Activated gamma-delta T cell treated with anti-CD3 and anti-CD28 coated beads, Interleukin-2, amount 50 U/mL, for 16 hours (primary cell): Measurements from ENCODE around the gene ACP3.

Experiments
- DNase-seq: peaks from one replicate; pipeline ENCODE4 v3.0.0-alpha.2; 2020; ENCODE audit warnings: low read depth

ACP3 gene

GRCh38 chr3:132315851-132316250, 1.4 kb upstream of the ACP3 start:
- no peak for DNase-seq

DNA sequence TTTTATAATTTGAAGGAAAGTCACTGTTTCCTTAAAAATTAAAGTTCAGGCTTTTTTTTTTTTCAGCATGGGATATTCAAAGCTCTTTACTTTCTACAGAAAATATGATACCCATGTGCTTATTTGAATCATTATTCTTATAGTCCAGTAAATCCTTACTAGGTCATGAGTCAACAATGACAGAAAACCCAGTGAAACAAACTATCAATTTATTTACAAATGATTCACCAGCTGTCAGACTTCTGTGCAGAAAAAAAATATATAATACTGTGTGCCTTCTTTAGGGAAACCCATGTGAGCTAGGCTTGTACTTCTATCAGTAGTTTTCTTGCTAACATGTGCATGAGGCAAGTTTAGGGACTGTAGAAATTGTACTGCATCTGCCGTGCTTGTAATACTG, 1.2 kb downstream of the ACP3 start:
- DNase-seq: no peak

- DNase-seq: no peak
Observed at GRCh38 chr3:132321304-132321703, 4.1 kb downstream of the ACP3 start.

DNA sequence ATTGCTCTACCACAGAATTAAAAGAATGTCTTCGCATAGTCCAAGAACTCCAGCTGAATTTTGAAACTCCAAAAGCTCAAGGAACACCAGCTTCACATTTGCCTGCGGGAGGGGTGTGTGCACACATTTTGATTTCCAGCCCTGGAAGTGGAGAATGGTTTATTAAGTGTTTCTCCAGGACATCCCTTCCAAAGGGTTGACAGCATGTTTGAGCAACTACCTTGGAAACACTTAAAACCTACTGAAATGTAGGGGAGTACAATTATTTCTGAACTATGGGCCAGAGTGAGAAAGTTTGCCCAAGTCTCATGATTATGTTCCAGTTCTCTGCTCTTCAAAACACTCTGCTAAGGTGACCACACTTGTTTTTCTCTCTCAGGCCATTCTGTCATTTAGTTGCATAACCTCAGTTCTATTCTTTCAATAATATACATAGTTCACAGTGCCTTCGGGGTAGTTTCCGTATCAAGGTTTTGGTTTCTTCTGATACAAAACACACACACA, 7.9 kb downstream of the ACP3 start:
- DNase-seq: no peak

DNA sequence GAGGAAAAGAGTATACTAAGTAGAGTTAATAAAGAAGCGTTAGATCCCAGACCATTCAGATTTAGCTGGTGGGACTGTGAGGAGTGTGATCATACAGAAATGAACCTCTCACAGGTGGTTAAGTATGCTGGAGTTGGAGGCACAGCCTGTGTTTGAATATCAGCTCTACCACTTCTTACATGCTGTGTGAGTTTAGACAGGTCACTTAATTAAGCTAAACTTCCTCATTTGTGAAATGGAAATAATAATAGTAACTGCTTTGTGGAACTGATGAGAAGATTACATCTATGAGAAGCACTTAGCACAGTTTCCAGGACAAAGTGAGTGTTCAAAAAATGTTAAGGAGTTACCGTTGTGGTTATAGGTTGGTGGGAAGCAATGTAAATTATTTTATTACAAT, 8.4 kb downstream of the ACP3 start:
- no peak for DNase-seq

GRCh38 chr3:132326251-132326650, 9.0 kb downstream of the ACP3 start:
- no peak for DNase-seq

DNA sequence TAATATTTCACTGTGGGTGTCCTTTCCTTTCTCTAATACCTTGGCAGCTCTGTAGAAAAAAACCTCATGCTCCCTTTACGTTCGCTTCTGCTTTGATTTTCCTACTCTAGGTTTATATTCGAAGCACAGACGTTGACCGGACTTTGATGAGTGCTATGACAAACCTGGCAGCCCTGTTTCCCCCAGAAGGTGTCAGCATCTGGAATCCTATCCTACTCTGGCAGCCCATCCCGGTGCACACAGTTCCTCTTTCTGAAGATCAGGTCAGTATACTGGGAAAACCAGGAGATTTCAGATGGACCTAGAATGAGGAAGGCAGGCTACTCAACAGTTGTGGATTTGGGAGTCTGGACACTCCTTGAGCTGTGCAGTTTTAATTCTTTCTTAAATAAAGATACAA, 14.9 kb downstream of the ACP3 start:
- DNase-seq: no peak

- no peak for DNase-seq
Observed at GRCh38 chr3:132332508-132332907, 15.3 kb downstream of the ACP3 start.

GRCh38 chr3:132341746-132342145, 24.5 kb downstream of the ACP3 start:
- DNase-seq: no peak

DNA sequence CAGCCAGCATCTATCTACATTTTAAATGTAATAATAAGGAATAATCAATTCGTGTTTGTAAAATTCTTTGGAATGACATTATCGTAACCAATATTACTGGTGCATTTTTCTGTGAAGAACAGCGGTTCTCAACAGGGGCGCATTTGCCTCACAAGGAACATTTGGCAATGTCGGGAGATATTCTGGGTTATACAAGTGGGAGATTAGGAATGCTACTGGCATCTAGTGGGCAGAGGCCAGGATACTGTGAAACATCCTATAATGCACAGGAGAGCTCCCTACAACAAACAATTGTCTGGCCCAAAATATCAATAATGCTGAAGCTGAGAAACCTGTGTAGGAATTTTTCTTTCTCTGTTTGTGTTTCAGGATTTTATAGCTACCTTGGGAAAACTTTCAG, 25.0 kb downstream of the ACP3 start:
- no peak for DNase-seq

GRCh38 chr3:132342610-132343009, 25.4 kb downstream of the ACP3 start:
- DNase-seq: no peak

GRCh38 chr3:132343018-132343612, 25.9 kb downstream of the ACP3 start:
- peak; percentile 6 for DNase-seq

GRCh38 chr3:132344666-132345280, 27.6 kb downstream of the ACP3 start:
- no peak for DNase-seq

DNA sequence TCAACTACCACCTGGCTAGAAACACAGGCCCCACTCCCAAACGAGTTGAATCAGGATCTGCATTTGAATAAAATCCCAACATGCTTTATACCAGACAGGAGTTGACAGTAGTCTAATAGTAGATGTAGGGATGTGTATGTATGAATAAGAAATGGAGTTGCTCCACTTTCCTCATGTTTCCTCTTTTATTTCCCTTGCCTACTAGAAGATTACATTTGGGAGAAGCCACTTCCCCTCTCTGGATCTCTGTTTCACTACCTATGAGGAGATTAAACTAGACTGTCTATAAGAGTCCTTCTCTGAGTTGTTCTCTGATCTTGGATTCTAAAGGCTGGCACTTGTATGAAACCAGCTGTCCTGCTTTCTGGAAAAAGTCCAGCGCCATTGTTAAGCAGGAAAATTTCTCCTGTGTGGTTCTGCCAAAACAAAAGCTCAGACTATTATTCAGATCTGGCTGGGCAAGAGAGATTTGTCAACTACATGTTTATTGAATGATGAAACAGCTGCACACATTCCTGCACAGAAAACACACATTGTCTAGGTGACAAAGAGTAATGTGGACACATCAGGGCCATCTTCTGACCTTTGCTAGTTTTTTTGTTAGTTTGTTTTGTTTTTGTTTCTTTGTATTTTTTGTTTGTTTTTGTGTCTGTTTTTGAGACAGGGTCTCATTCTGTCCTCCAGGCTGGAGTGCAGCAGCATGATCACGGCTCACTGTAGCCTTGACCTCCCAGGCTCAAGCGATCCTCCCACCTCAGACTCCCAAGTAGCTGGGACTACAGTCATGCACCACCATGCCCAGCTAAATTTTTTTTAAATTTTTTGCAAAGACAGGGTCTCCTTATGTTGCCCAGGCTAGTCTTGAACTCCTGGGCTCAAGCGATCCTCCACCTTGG, 29.9 kb downstream of the ACP3 start:
- no peak for DNase-seq

- no peak for DNase-seq
Observed at GRCh38 chr3:132347811-132348210, 30.6 kb downstream of the ACP3 start.

GRCh38 chr3:132348531-132348930, 31.3 kb downstream of the ACP3 start:
- DNase-seq: no peak

DNA sequence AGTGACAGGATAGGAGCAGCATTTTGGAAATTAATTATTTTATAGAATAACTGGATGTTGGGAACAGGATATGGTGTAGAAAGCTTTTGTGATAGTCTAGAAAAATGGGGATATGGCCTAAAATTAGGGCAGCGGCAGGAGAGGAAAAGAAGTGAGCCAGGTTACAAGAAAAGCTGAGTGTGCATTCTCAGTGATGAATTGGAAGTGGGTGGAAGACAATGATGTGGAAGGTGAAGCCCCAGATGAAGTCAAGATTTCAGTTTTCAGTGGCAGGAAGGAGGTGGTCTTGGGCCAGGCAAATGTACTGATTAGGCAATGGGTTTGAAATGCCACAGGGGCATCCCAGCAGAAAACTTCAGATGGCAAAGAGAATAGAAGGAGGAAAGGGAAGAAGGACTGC, 33.6 kb downstream of the ACP3 start:
- DNase-seq: no peak

- no peak for DNase-seq
Observed at GRCh38 chr3:132351222-132351806, 34.1 kb downstream of the ACP3 start.

DNA sequence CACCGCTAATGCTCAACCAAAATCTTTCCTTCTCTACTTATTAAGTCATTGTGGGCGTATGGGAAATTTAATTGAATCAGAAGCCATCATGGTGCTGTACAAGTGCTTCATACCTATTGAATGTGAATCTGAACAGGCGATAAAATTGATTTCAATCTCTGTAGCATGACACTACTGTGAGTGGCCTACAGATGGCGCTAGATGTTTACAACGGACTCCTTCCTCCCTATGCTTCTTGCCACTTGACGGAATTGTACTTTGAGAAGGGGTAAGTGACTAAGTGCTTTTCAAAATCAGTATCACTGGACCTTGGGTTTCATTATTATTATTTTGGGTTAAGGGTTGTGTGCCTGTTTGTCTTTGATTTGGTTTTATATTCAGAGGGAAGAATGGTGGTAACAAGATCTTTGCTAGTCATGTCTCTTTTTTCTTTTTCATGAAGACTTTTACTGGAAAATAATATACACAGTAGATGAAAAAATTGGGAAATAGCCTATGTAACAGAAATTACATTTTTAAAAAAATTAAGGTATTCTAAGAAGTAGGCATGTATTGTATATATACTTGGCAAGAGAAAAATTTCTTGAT, 35.4 kb downstream of the ACP3 start:
- DNase-seq: peak; percentile 33

DNA sequence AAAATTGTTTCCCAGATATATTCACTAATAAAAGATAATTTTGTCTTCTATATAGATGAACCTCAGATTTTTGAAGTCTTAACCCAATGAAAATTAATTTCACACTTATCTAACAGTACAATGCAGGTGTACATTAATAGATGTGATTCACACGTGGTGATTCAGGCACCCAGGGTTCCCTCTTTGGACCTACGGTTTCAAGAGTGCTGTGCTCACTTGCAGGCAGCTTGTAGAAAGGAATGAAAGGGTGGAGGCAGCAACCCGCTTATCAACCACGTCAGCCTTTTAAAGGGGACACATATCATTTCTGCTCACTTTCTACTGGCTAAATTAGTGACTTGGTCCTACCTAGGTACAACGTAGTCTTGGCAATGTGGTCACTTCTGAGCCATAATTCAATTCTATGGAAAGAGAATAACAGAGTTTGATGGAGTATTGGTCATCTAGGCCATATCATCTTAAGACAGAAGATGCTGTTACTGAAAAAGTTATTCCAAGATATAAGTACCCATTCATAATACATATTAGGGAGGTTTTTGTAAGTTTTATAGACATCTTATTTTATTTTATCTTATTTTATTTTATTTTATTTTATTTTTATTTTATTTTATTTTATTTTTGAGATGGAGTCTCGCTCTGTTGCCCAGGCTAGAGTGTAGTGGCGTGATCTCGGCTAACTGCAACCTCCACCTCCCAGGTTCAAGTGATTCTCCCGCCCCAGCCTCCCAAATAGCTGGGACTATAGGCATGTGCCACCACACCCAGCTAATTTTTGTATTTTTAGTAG, 37.9 kb downstream of the ACP3 start:
- DNase-seq: no peak

- DNase-seq: no peak
Observed at GRCh38 chr3:132356568-132356967, 39.4 kb downstream of the ACP3 start.
